Upper lobe of left lung (tissue), 4 donors: ENCODE results near the gene CSH2.

Source experiments
- EP300 ChIP-seq, 4 donors: sonication (generic); formaldehyde crosslinking; IDR thresholded peaks; one replicate each; pipeline ENCODE4 v1.5.1; 2017; ENCODE audit warnings: antibody characterized with exemption in 4 of 4, control low read depth in 2 of 4
- POLR2A ChIP-seq, 4 donors: fragments of 450-650 bp; IDR thresholded peaks; one replicate each; pipeline ENCODE4 v1.5.1; 2016 to 2017; ENCODE audit warnings: antibody characterized with exemption in 4 of 4, mild to moderate bottlenecking in 2 of 4
- POLR2AphosphoS5 ChIP-seq, 2 donors: sonication (generic); formaldehyde crosslinking; IDR thresholded peaks; one replicate each; pipeline ENCODE4 v1.5.1; 2017; ENCODE audit warnings: antibody characterized with exemption in 2 of 2
- TF ChIP-seq, protein P1 (sequence below), 6 experiments: fragments of 450-650 bp in 4 of 6; fragments of 200-600 bp in 2 of 6; sonication (generic) in 2 of 6; IDR thresholded peaks; one replicate each; pipeline ENCODE4 v1.5.1; 2016 to 2019; ENCODE audit warnings: antibody characterized with exemption in 6 of 6

DNA sequence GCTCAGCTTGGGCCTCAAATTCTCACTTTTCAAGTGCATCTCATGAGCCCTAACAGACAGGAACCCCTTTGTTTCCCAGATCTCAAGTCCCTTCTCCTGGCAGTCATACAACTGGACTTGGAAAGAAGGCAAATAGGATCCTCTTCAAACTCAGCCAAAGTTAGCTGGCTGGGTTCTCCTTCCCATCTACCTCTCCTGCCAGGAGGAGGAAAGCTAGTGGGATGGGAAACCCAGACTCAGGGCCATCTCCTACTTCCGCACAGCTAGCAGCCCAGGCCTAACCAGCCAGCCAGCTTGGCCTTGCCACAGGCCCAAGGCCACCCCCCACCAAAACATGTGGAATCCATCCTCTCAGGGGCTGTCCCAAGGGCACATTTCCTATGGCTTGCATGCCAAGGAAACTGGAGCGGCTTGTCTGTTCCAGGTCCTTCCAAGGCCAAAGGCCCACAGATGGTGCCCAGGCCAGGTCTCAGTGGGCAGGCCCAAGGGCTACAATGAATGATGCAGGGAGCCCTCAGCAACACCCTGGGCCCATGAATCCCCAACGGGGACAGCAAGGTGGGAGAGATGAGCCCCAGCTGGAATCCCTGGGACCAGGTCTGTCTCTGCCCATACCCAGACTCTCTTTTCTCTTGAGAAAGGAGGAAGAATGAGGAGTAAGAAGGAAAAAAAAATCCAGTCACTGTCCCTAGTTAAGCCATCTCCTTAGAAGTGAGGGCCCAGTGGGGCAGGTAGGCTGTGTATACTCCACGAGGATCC is 32.7 kb downstream of the CSH2 start:
- TF ChIP-seq POLR2A (IDR thresholded peaks at IDR 0.05) = no peak
- TF ChIP-seq, protein P1, sequence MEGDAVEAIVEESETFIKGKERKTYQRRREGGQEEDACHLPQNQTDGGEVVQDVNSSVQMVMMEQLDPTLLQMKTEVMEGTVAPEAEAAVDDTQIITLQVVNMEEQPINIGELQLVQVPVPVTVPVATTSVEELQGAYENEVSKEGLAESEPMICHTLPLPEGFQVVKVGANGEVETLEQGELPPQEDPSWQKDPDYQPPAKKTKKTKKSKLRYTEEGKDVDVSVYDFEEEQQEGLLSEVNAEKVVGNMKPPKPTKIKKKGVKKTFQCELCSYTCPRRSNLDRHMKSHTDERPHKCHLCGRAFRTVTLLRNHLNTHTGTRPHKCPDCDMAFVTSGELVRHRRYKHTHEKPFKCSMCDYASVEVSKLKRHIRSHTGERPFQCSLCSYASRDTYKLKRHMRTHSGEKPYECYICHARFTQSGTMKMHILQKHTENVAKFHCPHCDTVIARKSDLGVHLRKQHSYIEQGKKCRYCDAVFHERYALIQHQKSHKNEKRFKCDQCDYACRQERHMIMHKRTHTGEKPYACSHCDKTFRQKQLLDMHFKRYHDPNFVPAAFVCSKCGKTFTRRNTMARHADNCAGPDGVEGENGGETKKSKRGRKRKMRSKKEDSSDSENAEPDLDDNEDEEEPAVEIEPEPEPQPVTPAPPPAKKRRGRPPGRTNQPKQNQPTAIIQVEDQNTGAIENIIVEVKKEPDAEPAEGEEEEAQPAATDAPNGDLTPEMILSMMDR (IDR thresholded peaks at IDR 0.05) = no peak
- TF ChIP-seq POLR2AphosphoS5 (IDR thresholded peaks at IDR 0.05) = peak in 1 of 2 donors; percentile 38
- TF ChIP-seq EP300 (IDR thresholded peaks at IDR 0.05) = no peak
